Epithelial cell of proximal tubule (primary cell): Measurements from ENCODE around the gene ZNF592. TPM values are rescaled to one million over a fixed set of nuclear protein-coding genes. Genes with fewer than 3 reads are reported as not detected.
A peak's percentile ranks its signal among the peaks of the same experiment; 100 is the strongest.
"Not testable (repeated sequence)": the region's sequence is repeated elsewhere in the genome, so short reads cannot be mapped to it uniquely, and the experiment has no call there.

Experiments used
- DNase-seq: peaks from one replicate; pipeline ENCODE4 v3.0.0-alpha.2; 2011; ENCODE audit warnings: low read depth
- H3K4me3 ChIP-seq: 2 replicates; pipeline ENCODE4 v1.5.1; 2011; ENCODE audit warnings: low read depth, mild to moderate bottlenecking, low read length
- total RNA-seq: library from RNA; depleted of rRNA; stranded (reverse); fragments of >200 nt; gene quantifications from 2 replicates; pipeline ENCODE4 v1.2.3, GENCODE V29; 2015
- TF ChIP-seq, protein P1 (sequence below): conservative IDR thresholded peaks from 2 replicates; pipeline ENCODE4 v1.5.1; 2012; ENCODE audit warnings: low read depth, mild to moderate bottlenecking, low read length

ZNF592 gene
- total RNA-seq, 1 donor from 2014 or later, result 8.2 TPM

DNA sequence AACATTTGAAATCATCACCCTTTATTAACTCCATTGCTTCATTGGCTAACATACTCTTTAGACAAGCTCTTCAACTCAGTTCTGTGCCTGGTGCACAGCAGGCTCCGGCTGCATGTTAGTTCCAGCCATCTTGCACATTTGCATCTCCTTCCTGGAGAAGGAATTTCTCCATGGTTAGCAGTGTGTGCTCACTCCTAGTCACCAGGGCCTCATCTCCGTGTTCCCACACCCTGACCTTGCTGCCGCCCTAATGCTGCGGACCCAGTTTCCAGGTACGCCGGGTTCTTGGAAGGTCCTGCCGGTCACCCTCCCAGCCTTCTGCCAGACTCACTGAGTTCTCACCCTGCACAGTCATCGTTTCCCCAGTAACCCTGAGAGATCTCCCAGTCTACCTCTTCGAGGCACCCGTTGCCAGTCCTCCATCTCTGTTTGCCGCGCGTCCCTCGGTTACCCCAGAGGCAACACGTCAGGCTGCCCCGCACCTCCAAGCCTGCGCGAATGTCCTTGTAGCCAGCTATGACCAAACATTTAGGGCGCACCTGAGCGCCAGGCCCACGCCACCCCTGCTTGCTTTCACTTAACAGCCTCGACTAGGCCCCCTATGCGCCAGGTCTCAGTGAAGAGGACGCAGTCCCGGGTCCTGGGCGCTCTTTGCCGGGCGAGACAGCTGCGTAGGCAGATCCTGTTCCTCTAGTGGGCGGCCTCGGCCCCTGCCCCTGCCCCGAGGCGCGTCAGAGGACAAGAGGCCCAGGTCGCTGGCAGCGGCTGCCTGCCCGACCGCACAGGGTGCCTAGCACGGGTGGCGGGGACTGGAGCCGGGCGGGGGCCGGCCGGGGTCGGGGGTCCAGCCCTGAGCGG is 747 bp upstream of the ZNF592 start:
- peak overlapping the region; percentile 78 for H3K4me3 ChIP-seq
- DNase-seq, result no peak
- TF ChIP-seq, protein P1, sequence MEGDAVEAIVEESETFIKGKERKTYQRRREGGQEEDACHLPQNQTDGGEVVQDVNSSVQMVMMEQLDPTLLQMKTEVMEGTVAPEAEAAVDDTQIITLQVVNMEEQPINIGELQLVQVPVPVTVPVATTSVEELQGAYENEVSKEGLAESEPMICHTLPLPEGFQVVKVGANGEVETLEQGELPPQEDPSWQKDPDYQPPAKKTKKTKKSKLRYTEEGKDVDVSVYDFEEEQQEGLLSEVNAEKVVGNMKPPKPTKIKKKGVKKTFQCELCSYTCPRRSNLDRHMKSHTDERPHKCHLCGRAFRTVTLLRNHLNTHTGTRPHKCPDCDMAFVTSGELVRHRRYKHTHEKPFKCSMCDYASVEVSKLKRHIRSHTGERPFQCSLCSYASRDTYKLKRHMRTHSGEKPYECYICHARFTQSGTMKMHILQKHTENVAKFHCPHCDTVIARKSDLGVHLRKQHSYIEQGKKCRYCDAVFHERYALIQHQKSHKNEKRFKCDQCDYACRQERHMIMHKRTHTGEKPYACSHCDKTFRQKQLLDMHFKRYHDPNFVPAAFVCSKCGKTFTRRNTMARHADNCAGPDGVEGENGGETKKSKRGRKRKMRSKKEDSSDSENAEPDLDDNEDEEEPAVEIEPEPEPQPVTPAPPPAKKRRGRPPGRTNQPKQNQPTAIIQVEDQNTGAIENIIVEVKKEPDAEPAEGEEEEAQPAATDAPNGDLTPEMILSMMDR, result no peak

DNA sequence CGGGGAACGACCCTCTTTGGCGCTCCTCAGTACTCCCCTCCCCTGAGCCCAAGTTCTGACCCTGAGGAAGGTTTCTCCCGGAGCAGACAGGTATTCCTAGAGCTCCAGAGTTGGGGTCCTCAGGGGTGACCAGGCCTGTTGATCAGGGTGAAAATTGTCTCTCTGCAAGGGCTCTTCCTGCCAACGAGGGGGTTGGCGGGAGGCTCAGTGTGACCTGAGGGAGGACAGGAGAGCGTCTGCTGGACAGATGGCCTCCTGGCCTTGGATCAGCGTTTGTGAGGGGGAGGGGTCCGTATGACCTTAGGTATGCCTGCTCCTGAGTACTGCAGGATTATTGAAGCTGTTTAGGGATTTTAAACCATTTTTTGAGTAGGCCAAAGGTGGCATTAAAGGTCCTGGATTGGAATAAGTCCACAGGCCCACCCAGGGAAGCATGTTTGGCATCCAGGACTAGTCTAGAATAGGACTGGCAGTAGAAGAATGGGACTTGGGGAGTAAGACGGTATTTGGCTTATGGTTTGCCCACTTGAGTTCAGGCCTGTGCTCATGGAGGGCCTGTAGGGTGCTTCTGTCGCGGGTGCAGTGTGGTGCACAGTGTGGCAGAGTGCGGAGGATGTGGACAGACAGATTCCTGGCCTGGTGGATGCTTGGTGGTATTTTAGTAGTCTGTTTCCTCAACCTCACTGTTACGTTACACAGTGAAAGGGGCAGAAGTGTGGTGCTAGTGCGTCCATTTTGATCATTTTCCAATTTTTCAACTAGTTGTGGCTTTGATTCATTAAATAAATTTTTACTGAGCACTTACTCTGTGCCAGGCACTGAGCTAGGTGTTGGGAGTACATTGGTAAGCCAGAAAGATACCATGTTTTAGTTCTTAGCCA is 959 bp downstream of the ZNF592 start:
- DNase-seq, result no peak
- H3K4me3 ChIP-seq, result peak overlapping the region; percentile 99
- TF ChIP-seq, protein P1, result peak; percentile 2

DNA sequence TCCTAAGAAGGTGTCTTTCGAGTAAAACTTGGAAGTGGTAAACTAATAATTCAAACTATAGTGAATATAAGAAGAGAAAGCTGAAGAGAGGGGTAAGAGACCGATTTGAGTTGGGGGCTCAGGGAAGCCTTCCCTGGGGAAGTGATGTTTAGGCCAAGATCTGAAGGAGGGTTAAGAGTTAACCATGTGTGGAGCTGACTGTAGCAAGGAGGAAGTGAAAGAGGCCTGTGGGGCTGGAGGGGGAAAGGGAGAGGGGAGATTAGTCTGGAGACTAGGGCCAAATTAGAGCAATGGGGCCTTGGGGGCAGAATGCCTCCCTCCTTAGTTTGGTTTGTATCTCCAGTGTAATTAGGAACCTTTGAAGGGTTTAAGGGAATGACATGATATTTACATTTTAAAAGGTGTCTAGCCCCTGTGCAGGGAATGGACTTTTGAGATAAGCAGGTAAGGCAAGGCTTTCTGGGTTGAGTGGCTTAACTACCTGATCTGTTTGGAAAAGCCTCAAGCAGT is 2.2 kb downstream of the ZNF592 start:
- DNase-seq, result no peak
- H3K4me3 ChIP-seq, result peak overlapping the region; percentile 99
- TF ChIP-seq, protein P1, result no peak

DNA sequence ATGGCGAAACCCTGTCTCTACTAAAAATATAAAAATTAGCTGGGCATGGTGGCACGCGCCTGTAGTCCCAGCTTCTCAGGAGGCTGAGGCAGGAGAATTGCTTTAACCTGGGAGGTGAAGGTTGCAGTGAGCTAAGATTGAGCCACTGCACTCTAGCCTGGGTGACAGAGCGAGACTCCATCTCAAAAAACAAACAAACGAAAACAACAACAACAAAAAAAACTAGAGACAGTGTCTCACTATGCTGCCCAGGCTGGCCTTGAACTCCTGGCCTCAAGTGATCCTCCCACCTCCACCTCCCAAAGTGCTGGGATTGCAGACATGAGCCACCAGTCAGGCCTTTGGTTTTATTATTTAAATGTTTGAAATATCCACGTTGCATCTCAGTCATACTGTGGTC is 3.3 kb downstream of the ZNF592 start:
- not testable (repeated sequence) for H3K4me3 ChIP-seq, DNase-seq

DNA sequence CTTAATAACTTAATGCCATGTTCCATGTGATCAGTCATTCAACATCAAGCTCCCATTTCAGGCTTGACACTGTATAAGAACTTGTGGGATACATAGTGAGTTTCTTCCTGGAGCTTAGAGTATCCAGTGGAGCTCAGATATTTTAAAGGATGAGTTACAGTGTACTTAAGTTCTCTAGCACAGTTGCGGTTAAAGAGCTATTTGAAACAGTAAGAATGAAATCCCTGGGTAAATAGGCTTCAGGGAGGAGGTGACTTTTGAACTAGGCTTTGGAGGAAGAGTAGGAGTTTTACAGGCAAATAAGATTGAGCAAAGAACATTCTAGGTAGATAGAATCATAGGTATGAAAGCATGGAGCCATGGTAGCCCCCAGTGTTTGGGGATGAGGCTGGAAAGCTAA is 3.8 kb downstream of the ZNF592 start:
- TF ChIP-seq, protein P1, result no peak
- no peak overlapping the region for H3K4me3 ChIP-seq
- no peak for DNase-seq

DNA sequence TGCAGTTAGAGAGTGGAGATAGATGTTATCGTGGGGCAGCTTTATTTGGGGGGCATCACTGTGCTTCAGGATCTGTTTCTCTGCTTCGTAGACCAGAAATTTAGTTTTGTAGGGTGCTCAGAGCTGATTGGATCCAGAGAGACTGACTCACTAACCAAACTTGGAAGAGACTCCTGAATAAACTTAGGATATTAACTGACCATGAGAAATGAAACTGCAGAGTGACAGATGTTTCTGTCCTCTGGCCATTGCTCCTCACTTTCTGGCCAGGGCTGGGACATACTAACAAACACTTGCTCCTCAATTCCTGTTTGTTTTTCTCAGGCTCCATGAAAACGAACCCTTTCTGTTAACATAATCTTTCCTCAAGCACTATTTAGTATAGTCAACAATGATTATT is 4.3 kb downstream of the ZNF592 start:
- TF ChIP-seq, protein P1, result no peak
- no peak for DNase-seq

DNA sequence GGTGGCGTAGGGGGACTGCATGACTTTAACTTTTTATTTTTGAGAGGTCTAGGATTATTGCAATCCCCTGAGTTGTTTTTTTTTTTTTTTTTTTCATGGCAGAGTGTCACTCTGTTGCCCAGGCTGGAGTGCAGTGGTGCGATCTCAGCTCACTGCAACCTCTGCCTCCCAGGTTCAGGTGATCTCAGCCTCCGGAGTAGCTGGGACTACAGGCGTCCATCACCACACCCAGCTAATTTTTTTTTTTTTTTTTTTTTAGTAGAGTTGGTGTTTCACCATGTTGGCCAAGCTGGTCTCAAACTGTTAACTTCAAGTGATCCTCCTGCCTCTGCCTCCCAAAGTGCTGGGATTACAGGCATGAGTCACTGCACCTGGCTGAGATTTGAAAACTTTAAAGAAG is 6.5 kb downstream of the ZNF592 start:
- DNase-seq, result not testable (repeated sequence)

More for the DNA sequence above, 4.3 kb downstream of the ZNF592 start:
- H3K4me3 ChIP-seq, result no peak overlapping the region

More for the DNA sequence above, 6.5 kb downstream of the ZNF592 start:
- H3K4me3 ChIP-seq, result not testable (repeated sequence)
